HG02571 (cell line): ENCODE measurements around the gene CCT8.
"Not testable (repeated sequence)": the region's sequence is repeated elsewhere in the genome, so short reads cannot be mapped to it uniquely, and the experiment has no call there.

Source experiments
- ATAC-seq: cut with Tn5 transposase; IDR thresholded peaks from one replicate; pipeline ENCODE4 v1.9.1; 2021; ENCODE audit warnings: mild to moderate bottlenecking, moderate library complexity; ENCODE audit not compliant: unreplicated experiment

Gene CCT8

DNA sequence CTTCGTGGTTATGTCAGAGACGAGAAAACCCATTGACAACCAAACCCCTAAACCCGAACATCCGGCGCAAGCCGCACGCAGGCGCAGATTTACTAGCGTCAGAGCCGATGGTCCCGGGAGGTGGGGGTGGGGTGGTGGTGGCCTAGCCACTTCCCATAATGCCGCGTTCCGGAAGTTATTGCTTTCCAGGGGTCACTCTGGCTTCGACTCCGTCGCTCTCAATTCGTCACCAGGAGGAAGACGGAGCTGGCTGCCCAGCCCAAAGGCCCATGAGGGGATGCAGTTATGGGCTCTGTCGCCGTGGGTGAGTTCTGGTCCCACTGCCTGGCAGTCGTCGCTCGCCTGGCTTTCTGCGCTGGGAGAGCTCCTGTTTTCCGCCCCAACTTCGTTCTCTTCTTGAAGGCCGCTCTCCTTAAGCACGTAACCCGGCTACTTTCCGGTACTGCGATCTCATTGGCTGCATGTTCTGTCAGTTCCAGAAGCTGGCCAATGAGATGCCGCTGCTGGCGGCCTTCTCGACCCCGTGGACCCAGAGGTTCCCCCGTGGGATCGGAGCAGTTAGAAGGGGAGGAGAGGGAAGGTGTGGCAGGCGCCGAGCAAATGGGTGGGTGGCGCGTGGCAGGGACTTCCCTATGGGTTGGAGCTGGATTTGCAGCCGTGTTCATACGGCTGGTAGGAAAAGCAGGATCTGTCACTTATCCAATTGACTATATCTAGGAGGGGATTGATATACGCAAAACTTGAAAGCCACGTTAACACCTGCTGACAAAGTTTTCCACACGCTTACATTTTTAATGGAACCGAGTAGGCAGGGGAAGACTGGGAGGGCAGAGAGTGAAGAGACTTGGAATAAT, 48.7 kb downstream of the CCT8 start, which contains the start of gene USP16:
Gene USP16, plus strand, starts transcription at position 195 of the 854 bp plus-strand sequence. CDS start 3,246 bp downstream, outside the sequence.
- ATAC-seq = peak; percentile 97

DNA sequence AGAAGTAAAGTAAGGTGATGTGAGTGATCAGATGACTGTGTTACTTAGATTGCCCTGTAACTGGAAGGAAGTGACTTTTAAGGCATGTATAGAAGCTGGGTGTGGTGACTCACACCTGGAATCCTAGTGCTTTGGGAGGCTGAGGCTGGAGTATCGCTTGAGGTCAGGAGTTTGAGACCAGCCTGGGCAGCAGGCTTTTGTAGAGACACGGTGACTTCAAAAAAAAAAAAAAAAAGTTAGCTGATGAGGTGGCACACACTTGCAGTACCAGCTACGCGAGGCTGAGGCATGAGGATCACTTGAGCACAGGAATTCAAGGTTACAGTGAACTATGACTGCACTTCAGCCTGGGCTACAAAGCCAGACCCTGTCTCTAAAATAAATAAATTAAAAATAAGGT, 51.3 kb downstream of the CCT8 start:
- ATAC-seq = no peak

DNA sequence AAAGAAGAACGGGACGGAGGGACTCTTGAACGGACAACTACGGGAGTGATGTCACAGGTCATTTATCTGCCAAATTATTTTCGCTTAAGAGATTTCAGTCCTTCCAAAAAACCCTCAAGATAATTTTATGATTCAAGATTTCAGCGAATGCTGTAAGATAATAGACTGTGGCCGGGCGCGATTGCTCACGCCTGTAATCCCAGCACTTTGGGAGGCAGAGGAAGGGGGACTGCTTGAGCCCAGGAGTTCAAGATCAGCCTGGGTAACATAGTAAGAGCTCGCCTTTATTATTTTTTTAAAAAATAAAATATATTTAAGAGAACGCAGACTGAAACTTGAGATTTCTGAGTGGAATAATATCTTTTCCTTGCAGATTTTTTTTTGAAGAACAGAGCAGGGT, 54.9 kb downstream of the CCT8 start:
- peak; percentile 17 for ATAC-seq

DNA sequence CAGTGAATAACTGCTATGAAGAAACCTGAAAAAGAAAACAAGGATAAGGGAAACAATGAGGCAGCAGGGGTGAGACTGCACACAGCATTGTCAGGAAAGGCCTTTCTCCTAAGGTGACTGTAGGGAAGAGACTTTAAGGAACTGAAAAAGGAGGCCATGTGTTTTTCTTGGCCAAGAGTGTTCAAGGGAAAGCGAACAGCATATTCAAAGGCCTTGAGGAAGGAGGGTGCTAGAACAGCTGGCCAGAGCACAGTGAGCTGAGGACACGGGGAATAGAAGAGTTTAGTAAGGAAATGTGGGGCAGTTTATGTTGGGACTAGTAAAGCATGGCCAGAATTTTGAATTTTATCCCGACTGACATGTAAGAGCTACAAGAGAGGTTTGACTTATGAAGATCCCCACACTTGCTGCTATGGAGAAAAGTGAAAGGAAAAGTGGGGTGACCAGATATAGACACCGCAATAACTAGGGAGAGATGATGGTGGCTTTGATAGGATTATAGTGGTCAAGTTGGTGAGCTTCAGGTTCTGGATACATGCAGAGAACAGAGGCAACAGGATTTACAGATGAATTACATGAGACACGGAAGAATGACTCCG, 55.7 kb downstream of the CCT8 start:
- ATAC-seq = no peak

DNA sequence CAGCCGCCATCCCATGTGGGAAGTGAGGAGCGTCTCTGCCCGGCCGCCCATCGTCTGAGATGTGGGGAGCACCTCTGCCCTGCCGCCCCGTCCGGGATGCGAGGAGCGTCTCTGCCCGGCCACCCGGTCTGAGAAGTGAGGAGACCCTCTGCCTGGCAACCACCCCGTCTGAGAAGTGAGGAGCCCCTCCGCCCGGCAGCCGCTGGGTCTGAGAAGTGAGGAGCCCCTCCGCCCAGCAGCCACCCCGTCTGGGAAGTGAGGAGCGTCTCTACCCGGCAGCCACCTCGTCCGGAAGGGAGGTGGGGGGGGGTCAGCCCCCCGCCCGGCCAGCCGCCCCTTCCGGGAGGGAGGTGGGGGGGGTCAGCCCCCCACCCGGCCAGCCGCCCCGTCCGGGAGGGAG, 62.2 kb downstream of the CCT8 start:
- not testable (repeated sequence) for ATAC-seq

DNA sequence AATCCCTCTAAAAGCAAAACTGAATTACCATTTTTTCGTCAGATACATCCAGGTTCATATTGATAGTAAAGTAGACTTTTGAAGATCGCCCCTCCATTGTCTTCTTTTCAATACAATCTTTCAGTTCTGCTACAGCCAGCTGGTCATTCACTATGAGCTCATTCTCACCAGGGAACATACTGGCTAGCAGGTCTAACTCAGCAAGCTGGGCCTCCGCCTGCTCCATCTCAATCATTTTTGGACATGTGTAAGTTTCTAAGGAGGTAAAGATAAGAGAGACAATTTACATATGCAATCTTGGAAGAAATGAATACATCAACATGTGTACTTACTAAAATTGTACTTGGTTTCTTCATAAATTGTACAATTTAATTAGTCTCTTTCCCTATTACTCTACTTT, 65.1 kb downstream of the CCT8 start:
- no peak for ATAC-seq

DNA sequence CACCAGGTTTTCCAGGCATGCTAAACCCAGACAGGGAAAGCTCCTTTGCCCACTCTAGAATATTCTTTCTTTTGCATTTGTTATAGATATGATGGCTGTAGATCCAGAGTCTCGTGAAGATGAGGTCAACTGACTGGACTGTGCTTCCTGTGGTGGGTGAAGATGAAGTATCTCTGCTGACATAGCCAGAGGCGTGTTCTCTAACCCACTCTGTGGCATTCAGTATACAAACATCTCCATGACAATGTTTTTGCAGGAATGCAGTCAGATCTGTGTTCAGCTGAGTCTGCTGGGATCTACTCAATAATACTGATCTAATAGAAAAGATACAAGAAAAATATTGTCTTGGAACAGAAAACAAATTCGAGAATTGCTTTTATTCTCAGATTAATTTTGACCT, 65.6 kb downstream of the CCT8 start:
- ATAC-seq = no peak

DNA sequence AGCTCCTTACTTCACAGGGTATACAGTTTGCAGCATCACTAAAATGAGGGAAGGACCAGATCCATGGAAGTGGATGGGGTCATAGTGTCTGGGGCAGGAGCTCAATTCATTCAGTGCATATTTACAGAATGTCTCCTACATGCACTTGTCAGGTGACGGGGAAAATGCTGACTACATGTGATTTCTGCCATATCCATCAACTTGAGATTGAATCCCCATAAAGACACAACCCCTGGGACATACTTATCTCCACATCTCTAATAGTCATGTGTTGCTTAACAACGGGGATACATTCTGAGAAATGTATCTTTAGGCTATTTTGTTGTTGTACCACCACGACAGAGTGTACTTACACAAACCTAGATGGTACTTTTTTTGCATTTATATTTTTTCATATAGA, 66.3 kb downstream of the CCT8 start:
- no peak for ATAC-seq
